OCI-LY7 (cell line): ENCODE measurements around the gene IQCE. TPM values are rescaled to one million over a fixed set of nuclear protein-coding genes. Genes with fewer than 3 reads are reported as not detected.

Source experiments
- BruUV-seq: library from RNA; stranded (reverse); fragments of 400-500 nt; replicated peaks from 2 replicates; lab custom pipeline; 2021; lab: Mats Ljungman, UMichigan
- CTCF ChIA-PET: fragments of 300-600 bp; sonication (Branson Sonifier 250); formaldehyde crosslinking; loops from one replicate; lab custom pipeline; 2022; ENCODE audit warnings: antibody characterized with exemption; ENCODE audit not compliant: unreplicated experiment; lab: Charles Lee
- POLR2A ChIA-PET: fragments of 300-600 bp; sonication (Branson Sonifier 250); formaldehyde crosslinking; loops from one replicate; lab custom pipeline; 2022; ENCODE audit warnings: antibody characterized with exemption; lab: Charles Lee
- DNase-seq: peaks from one replicate; pipeline ENCODE4 v3.0.0-alpha.2; 2015; ENCODE audit warnings: low spot score
- H2AFZ ChIP-seq: fragments of 200-600 bp; sonication (generic), shearing (Covaris generic); 2 replicates; pipeline ENCODE4 v1.6.1; 2014; ENCODE audit warnings: mild to moderate bottlenecking, antibody characterized with exemption, low read length, moderate library complexity
- H3K27ac ChIP-seq: fragments of 200-600 bp; sonication (generic); 2 replicates; pipeline ENCODE4 v1.5.1; 2014; ENCODE audit warnings: mixed run types, low read depth, mild to moderate bottlenecking, moderate library complexity, low read length, inconsistent platforms; ENCODE audit not compliant: poor library complexity, severe bottlenecking
- H3K36me3 ChIP-seq: fragments of 200-600 bp; sonication (generic); 2 replicates; pipeline ENCODE4 v1.6.1; 2014; ENCODE audit warnings: mild to moderate bottlenecking, antibody characterized with exemption, low read length, moderate library complexity, mixed read lengths; ENCODE audit not compliant: insufficient read depth
- H3K4me1 ChIP-seq: fragments of 200-600 bp; sonication (generic); 2 replicates; pipeline ENCODE4 v1.5.1; 2014; ENCODE audit warnings: mild to moderate bottlenecking, low read length; ENCODE audit not compliant: insufficient read depth, poor library complexity, severe bottlenecking
- H3K4me2 ChIP-seq: fragments of 200-600 bp; sonication (generic); 2 replicates; pipeline ENCODE4 v1.6.1; 2014; ENCODE audit warnings: mild to moderate bottlenecking, low read length
- H3K4me3 ChIP-seq: fragments of 200-600 bp; sonication (generic); 2 replicates; pipeline ENCODE4 v1.5.1; 2014; ENCODE audit warnings: mild to moderate bottlenecking, low read depth, low read length; ENCODE audit not compliant: poor library complexity, severe bottlenecking
- H3K79me2 ChIP-seq: fragments of 200-600 bp; sonication (generic); 2 replicates; pipeline ENCODE4 v1.6.1; 2016; ENCODE audit warnings: low read depth, mild to moderate bottlenecking, low read length, moderate library complexity, mixed read lengths; ENCODE audit not compliant: insufficient read depth
- H3K9me2 ChIP-seq: fragments of 200-600 bp; sonication (generic); 2 replicates; pipeline ENCODE4 v1.6.1; 2016; ENCODE audit warnings: mild to moderate bottlenecking, low read length, mixed read lengths; ENCODE audit not compliant: insufficient read depth
- H3K9me3 ChIP-seq: fragments of 200-600 bp; sonication (generic); 2 replicates; pipeline ENCODE4 v1.6.1; 2014; ENCODE audit warnings: mild to moderate bottlenecking, mixed run types, low read length, mixed read lengths
- H4K20me1 ChIP-seq: fragments of 200-600 bp; sonication (generic); 2 replicates; pipeline ENCODE4 v1.6.1; 2014; ENCODE audit warnings: mild to moderate bottlenecking, antibody characterized with exemption, low read length, moderate library complexity, mixed read lengths; ENCODE audit not compliant: insufficient read depth
- CTCF ChIP-seq: fragments of 200-600 bp; sonication (generic); conservative IDR thresholded peaks from 2 replicates; pipeline ENCODE4 v1.5.1; 2014; ENCODE audit warnings: mild to moderate bottlenecking, antibody characterized with exemption, low read length, moderate library complexity, mixed read lengths
- EZH2phosphoT487 ChIP-seq: fragments of 200-600 bp; sonication (generic); IDR thresholded peaks from 2 replicates; pipeline ENCODE4 v1.6.1; 2018; ENCODE audit warnings: low read depth, borderline replicate concordance, mild to moderate bottlenecking, mixed run types, antibody characterized with exemption, low read length, moderate library complexity, mixed read lengths
- intact Hi-C: fragments of 100-400 bp; cut with micrococcal nuclease; formaldehyde crosslinking; loops from one replicate; pipeline ENCODE4 v1.10.0; 2022; ENCODE audit not compliant: unreplicated experiment
- total RNA-seq, 2 experiments: library from RNA; depleted of rRNA in 1 of 2; stranded (reverse); fragments of >200 nt in 1 of 2; shearing (Covaris generic) in 1 of 2; gene quantifications; 2 replicates each; pipeline ENCODE4 v1.2.3, GENCODE V29; 2014 to 2022

The IQCE gene
- total RNA-seq, 2 experiments from 2014 or later, result 6.2 to 6.6 TPM

DNA sequence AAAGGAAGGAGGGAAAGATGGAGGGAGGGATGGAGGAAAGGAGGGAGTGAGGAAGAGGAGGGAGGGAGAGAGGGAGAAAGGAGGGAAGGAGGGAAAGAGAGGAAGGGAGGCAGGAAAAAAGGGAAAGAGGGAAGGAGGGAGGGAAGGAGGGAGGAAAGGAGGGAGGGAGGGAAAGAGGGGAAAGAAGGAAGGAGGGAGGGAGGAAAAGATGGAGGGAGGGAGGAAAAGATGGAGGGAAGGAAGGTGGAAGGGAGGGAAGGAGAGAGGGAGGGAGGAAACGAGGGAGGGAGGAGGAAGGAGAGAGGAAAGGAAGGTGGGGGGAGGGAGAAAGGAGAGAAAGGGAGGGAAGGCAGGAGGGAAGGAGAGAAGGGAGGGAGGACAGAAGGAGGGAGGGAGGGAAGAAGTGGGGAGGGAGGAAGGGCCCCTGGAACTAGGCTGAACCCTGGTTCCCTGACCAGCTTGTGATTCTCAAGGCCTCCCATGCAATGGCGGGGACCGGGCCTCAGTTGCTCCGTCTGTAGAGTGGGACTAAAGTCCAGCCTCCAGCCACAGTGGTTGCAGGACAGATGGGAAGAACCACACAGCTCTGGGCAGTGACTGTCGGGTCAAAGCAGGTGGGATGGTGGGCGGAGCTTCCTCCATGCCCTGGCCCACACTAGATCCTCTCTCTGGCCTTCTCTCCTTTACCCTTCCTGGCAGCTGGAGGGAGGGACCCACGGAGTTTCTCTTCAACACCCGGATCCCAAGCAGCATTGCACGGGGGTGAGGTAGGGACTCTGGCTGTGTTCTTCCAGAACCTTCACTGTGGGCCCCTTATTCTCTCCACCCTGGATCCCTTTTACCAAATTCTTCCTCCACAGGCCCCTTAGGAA lies 68.7 kb downstream of the IQCE start:
- intact Hi-C loops, result no loop called here
- Histone ChIP-seq H3K9me2 (no peaks in the 10 kb centered on the region), H3K4me3 (no peak overlapping the region), H3K4me1 (peaks cover 7% of the 10 kb centered on the region), H2AFZ (no peak overlapping the region), H3K4me2 (no peak overlapping the region), H3K79me2 (no peaks in the 10 kb centered on the region), H4K20me1 (no peaks in the 10 kb centered on the region), H3K27ac (no peak overlapping the region), H3K9me3 (no peaks in the 10 kb centered on the region), H3K36me3 (no peaks in the 10 kb centered on the region)
- no TSS peak for BruUV-seq
- TF ChIP-seq EZH2phosphoT487 (no peak), CTCF (no peak)
- CTCF ChIA-PET, result no interaction called here
- POLR2A ChIA-PET, result interaction anchor here (1.0 kb wide), 1 partner anchor 9 kb away, joined by 3 read pairs; no protein-coding TSS in a partner anchor
- no peak for DNase-seq

- no peak overlapping the region for H3K4me2 ChIP-seq
- POLR2A ChIA-PET, result interaction anchor here (0.6 to 1.0 kb wide), 3 partner anchors 9 to 830 kb away, joined by 3 to 4 read pairs (median 3); no protein-coding TSS in a partner anchor
- no peaks in the 10 kb centered on the region for H3K9me3 ChIP-seq
- no peaks in the 10 kb centered on the region for H3K9me2 ChIP-seq
- no peaks in the 10 kb centered on the region for H3K79me2 ChIP-seq
- no peaks in the 10 kb centered on the region for H3K36me3 ChIP-seq
- no TSS peak for BruUV-seq
- H4K20me1 ChIP-seq, result no peaks in the 10 kb centered on the region
- no peak for DNase-seq
- CTCF ChIA-PET, result no interaction called here
- H3K27ac ChIP-seq, result no peak overlapping the region
- peaks cover 12% of the 10 kb centered on the region for H3K4me1 ChIP-seq
- H2AFZ ChIP-seq, result no peak overlapping the region
- H3K4me3 ChIP-seq, result no peak overlapping the region
- TF ChIP-seq CTCF (no peak), EZH2phosphoT487 (no peak)
- intact Hi-C loops, result no loop called here
Observed at GRCh38 chr7:2628130-2628482, 69.3 kb downstream of the IQCE start.

- POLR2A ChIA-PET, result interaction anchor here (0.6 to 0.7 kb wide), 2 partner anchors 348 to 604 kb away, joined by 3 read pairs; no protein-coding TSS in a partner anchor
- Histone ChIP-seq H3K4me3 (no peak overlapping the region), H3K79me2 (no peaks in the 10 kb centered on the region), H2AFZ (no peak overlapping the region), H3K36me3 (no peaks in the 10 kb centered on the region), H3K4me2 (no peak overlapping the region), H3K9me2 (no peaks in the 10 kb centered on the region), H3K4me1 (peaks cover 20% of the 10 kb centered on the region), H3K9me3 (no peaks in the 10 kb centered on the region), H4K20me1 (no peaks in the 10 kb centered on the region), H3K27ac (no peak overlapping the region)
- CTCF ChIA-PET, result no interaction called here
- intact Hi-C loops, result no loop called here
- TF ChIP-seq EZH2phosphoT487 (no peak), CTCF (no peak)
- BruUV-seq, result no TSS peak
- no peak for DNase-seq
Observed at GRCh38 chr7:2628891-2629290, 70.1 kb downstream of the IQCE start.
